ENCODE measurements around the gene KMT2B. TPM values are rescaled to one million over a fixed set of nuclear protein-coding genes. Genes with fewer than 3 reads are reported as not detected.

The KMT2B gene, protein sequence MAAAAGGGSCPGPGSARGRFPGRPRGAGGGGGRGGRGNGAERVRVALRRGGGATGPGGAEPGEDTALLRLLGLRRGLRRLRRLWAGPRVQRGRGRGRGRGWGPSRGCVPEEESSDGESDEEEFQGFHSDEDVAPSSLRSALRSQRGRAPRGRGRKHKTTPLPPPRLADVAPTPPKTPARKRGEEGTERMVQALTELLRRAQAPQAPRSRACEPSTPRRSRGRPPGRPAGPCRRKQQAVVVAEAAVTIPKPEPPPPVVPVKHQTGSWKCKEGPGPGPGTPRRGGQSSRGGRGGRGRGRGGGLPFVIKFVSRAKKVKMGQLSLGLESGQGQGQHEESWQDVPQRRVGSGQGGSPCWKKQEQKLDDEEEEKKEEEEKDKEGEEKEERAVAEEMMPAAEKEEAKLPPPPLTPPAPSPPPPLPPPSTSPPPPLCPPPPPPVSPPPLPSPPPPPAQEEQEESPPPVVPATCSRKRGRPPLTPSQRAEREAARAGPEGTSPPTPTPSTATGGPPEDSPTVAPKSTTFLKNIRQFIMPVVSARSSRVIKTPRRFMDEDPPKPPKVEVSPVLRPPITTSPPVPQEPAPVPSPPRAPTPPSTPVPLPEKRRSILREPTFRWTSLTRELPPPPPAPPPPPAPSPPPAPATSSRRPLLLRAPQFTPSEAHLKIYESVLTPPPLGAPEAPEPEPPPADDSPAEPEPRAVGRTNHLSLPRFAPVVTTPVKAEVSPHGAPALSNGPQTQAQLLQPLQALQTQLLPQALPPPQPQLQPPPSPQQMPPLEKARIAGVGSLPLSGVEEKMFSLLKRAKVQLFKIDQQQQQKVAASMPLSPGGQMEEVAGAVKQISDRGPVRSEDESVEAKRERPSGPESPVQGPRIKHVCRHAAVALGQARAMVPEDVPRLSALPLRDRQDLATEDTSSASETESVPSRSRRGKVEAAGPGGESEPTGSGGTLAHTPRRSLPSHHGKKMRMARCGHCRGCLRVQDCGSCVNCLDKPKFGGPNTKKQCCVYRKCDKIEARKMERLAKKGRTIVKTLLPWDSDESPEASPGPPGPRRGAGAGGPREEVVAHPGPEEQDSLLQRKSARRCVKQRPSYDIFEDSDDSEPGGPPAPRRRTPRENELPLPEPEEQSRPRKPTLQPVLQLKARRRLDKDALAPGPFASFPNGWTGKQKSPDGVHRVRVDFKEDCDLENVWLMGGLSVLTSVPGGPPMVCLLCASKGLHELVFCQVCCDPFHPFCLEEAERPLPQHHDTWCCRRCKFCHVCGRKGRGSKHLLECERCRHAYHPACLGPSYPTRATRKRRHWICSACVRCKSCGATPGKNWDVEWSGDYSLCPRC (N-terminal part only)
- 65.0 and 70.2 TPM in 2 replicates for total RNA-seq
- long read RNA-seq, partial matches to known transcripts, result 3 of 3 reads
- long read RNA-seq, other reads (novel, unspliced or antisense), result 0 of 3 reads

DNA sequence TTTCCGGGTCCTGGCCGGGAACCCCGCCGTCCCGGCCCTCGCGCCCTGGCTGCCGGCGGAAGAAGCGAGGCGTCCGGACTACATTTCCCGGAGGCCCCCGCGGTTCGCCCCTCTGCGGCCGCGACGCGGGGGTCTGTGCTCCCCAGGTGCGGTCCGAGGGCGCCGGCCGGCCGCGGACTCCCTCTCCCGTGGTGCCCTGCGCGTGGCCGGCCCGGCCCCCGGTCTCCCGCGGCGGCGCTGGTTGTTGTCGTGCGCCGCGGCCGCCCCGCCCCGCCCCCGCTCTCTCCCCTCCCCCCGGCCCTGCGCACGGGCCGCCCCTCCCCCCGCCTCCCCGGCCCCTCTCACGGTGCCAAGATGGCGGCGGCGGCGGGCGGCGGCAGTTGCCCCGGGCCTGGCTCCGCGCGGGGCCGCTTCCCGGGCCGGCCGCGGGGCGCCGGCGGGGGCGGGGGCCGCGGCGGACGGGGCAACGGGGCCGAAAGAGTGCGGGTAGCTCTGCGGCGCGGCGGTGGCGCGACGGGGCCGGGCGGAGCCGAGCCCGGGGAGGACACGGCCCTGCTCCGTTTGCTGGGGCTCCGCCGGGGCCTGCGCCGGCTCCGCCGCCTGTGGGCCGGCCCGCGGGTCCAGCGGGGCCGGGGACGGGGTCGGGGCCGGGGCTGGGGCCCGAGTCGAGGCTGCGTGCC lies at the start of gene KMT2B:
KMT2B (plus strand) TSS at position 339 of the 680 bp plus-strand sequence; CDS start at position 355, 16 bp downstream.
- Mint-ChIP-seq H3K4me3 (ENCODE audit: low read depth) (peak within 1 kb of the TSS; percentile 87), H3K27ac (peak within 1 kb of the TSS; percentile 97), H3K4me1 (ENCODE audit: low read depth) (peaks cover 21% of the 10 kb centered on the region), H3K9me3 (ENCODE audit: low read depth) (no peaks in the 10 kb centered on the region), H3K36me3 (ENCODE audit: insufficient read depth) (peaks cover 4% of the 10 kb centered on the region), H3K27me3 (no peaks in the 10 kb centered on the region)
- DNase-seq (ENCODE audit: low spot score, unreplicated experiment), result peak; percentile 93
- TF ChIP-seq, protein P1, sequence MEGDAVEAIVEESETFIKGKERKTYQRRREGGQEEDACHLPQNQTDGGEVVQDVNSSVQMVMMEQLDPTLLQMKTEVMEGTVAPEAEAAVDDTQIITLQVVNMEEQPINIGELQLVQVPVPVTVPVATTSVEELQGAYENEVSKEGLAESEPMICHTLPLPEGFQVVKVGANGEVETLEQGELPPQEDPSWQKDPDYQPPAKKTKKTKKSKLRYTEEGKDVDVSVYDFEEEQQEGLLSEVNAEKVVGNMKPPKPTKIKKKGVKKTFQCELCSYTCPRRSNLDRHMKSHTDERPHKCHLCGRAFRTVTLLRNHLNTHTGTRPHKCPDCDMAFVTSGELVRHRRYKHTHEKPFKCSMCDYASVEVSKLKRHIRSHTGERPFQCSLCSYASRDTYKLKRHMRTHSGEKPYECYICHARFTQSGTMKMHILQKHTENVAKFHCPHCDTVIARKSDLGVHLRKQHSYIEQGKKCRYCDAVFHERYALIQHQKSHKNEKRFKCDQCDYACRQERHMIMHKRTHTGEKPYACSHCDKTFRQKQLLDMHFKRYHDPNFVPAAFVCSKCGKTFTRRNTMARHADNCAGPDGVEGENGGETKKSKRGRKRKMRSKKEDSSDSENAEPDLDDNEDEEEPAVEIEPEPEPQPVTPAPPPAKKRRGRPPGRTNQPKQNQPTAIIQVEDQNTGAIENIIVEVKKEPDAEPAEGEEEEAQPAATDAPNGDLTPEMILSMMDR (IDR thresholded peaks at IDR 0.05; ENCODE audit: unreplicated experiment), result no peak

DNA sequence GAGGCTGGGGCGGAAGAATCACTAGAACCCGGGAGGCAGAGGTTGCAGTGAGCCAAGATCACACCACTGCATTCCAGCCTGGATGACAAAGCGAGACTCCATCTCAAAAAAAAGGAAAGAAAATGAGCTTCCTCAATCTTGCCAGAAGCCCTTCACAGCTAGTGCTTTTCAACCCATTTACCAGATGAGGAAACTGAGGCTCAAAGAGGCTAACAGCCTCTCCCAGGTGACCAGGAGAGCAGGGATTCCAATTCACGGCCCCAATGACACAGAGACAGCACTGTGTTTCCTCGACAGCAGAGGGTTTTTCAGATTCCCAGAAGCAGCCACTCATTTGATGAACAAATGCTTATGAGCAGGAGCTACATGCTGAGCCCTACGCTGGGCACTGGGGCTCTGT lies 48.2 kb upstream of the KMT2B start:
- H3K4me3 Mint-ChIP-seq (ENCODE audit: low read depth), result no peak overlapping the region
- no peak overlapping the region for H3K27ac Mint-ChIP-seq
- H3K36me3 Mint-ChIP-seq (ENCODE audit: insufficient read depth), result no peaks in the 10 kb centered on the region
- peaks cover 43% of the 10 kb centered on the region for H3K27me3 Mint-ChIP-seq
- H3K9me3 Mint-ChIP-seq (ENCODE audit: low read depth), result no peaks in the 10 kb centered on the region
- no peak for DNase-seq (ENCODE audit: low spot score, unreplicated experiment)
- TF ChIP-seq, protein P1 (IDR thresholded peaks at IDR 0.05; ENCODE audit: unreplicated experiment), result no peak
- H3K4me1 Mint-ChIP-seq (ENCODE audit: low read depth), result peaks cover 4% of the 10 kb centered on the region

DNA sequence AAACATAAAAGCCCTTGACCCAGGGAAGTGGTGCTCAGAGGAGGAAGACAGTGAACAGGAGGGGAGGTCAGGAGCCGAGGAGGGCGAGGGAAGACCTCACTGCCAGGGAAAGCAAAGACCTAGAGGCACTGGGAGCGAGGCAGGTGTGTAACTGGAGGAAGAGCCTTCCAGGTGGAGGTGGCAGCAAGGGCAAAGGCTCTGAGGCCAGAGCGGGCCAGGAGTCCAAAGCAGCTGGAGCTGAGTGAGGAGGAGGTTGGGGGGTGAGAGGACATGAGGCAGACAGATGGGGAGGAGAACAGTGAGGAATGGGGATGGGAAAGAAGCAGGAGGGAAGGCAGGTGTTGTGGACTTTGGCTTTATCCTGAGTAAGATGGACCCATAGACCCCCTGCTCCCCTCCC lies 47.8 kb upstream of the KMT2B start:
- no peak overlapping the region for H3K4me3 Mint-ChIP-seq (ENCODE audit: low read depth)
- H3K36me3 Mint-ChIP-seq (ENCODE audit: insufficient read depth), result no peaks in the 10 kb centered on the region
- DNase-seq (ENCODE audit: low spot score, unreplicated experiment), result no peak
- TF ChIP-seq, protein P1 (IDR thresholded peaks at IDR 0.05; ENCODE audit: unreplicated experiment), result no peak
- no peaks in the 10 kb centered on the region for H3K9me3 Mint-ChIP-seq (ENCODE audit: low read depth)
- H3K4me1 Mint-ChIP-seq (ENCODE audit: low read depth), result peaks cover 4% of the 10 kb centered on the region
- no peak overlapping the region for H3K27ac Mint-ChIP-seq
- H3K27me3 Mint-ChIP-seq, result peaks cover 44% of the 10 kb centered on the region

DNA sequence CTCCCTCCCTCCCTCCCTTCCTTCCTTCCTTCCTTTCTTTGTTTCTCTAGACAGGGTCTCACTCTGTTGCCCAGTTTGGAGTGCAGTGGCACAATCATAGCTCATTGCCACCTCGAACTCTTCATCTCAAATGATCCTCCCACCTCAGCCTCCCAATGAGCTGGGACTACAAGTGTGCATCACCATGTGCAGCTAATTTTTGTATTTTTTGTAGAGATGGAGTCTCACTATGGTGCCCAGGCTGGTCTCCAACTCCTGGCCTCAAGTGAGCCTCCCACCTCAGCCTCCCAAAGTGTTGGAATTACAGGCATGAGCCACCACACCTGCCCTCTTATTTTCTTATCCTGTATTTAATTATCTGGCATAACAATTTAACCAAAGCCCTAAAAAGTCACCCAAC lies 47.1 kb upstream of the KMT2B start:
- peaks cover 44% of the 10 kb centered on the region for H3K27me3 Mint-ChIP-seq
- no peaks in the 10 kb centered on the region for H3K9me3 Mint-ChIP-seq (ENCODE audit: low read depth)
- H3K4me3 Mint-ChIP-seq (ENCODE audit: low read depth), result no peak overlapping the region
- no peak overlapping the region for H3K27ac Mint-ChIP-seq
- H3K36me3 Mint-ChIP-seq (ENCODE audit: insufficient read depth), result no peaks in the 10 kb centered on the region
- H3K4me1 Mint-ChIP-seq (ENCODE audit: low read depth), result peaks cover 4% of the 10 kb centered on the region
- TF ChIP-seq, protein P1 (IDR thresholded peaks at IDR 0.05; ENCODE audit: unreplicated experiment), result no peak
- no peak for DNase-seq (ENCODE audit: low spot score, unreplicated experiment)
